Neural progenitor cell (in vitro differentiated cells): ENCODE measurements around the gene MRPS12. TPM values are rescaled to one million over a fixed set of nuclear protein-coding genes. Genes with fewer than 3 reads are reported as not detected.

Source experiments
- DNase-seq: peaks from one replicate; pipeline ENCODE4 v3.0.0-alpha.2; 2016; ENCODE audit warnings: low spot score
- H2AFZ ChIP-seq: fragments of 200-600 bp; sonication (generic); replicated peaks from 2 replicates; pipeline ENCODE4 v1.6.1; 2016; ENCODE audit warnings: antibody characterized with exemption
- H3F3A ChIP-seq: fragments of 200-600 bp; sonication (generic); 2 replicates; pipeline ENCODE4 v1.6.1; 2016; ENCODE audit warnings: antibody characterized with exemption, low read depth
- H3K27ac ChIP-seq: fragments of 200-600 bp; sonication (generic); 2 replicates; pipeline ENCODE4 v1.5.1; 2016; ENCODE audit warnings: mild to moderate bottlenecking
- H3K27me3 ChIP-seq: fragments of 200-600 bp; sonication (generic); 2 replicates; pipeline ENCODE4 v1.6.1; 2016; ENCODE audit warnings: mild to moderate bottlenecking, moderate library complexity
- H3K36me3 ChIP-seq: fragments of 200-600 bp; sonication (generic); 2 replicates; pipeline ENCODE4 v1.5.1; 2016
- H3K4me1 ChIP-seq: fragments of 200-600 bp; sonication (generic); 2 replicates; pipeline ENCODE4 v1.6.1; 2016; ENCODE audit warnings: mixed run types
- H3K4me2 ChIP-seq: fragments of 200-600 bp; sonication (generic); 2 replicates; pipeline ENCODE4 v1.6.1; 2016
- H3K4me3 ChIP-seq: fragments of 200-600 bp; sonication (generic); 2 replicates; pipeline ENCODE4 v1.5.1; 2016
- H3K79me2 ChIP-seq: fragments of 200-600 bp; sonication (generic); 2 replicates; pipeline ENCODE4 v1.6.1; 2016; ENCODE audit warnings: low read depth
- H3K9ac ChIP-seq: fragments of 200-600 bp; sonication (generic); 2 replicates; pipeline ENCODE4 v1.6.1; 2016
- H3K9me3 ChIP-seq: fragments of 200-600 bp; sonication (generic); 2 replicates; pipeline ENCODE4 v1.5.1; 2016; ENCODE audit warnings: low read depth
- H4K20me1 ChIP-seq: fragments of 200-600 bp; sonication (generic); 2 replicates; pipeline ENCODE4 v1.6.1; 2016; ENCODE audit warnings: low read depth
- H3K27ac Mint-ChIP-seq: 3 replicates; pipeline ENCODE4 v1.8.0; 2021; ENCODE audit warnings: mixed read lengths
- H3K27me3 Mint-ChIP-seq: 2 replicates; pipeline ENCODE4 v1.8.0; 2022; ENCODE audit warnings: low read depth, mild to moderate bottlenecking, inconsistent platforms, moderate library complexity, mixed read lengths; ENCODE audit not compliant: insufficient read depth
- H3K36me3 Mint-ChIP-seq: 3 replicates; pipeline ENCODE4 v1.8.0; 2021; ENCODE audit warnings: mixed read lengths
- H3K4me1 Mint-ChIP-seq: 3 replicates; pipeline ENCODE4 v1.8.0; 2021; ENCODE audit warnings: mixed read lengths
- H3K4me3 Mint-ChIP-seq: 3 replicates; pipeline ENCODE4 v1.8.0; 2021; ENCODE audit warnings: mild to moderate bottlenecking, moderate library complexity, mixed read lengths
- H3K9me3 Mint-ChIP-seq: 3 replicates; pipeline ENCODE4 v1.8.0; 2020; ENCODE audit warnings: mixed read lengths
- CTCF ChIP-seq: fragments of 200-600 bp; sonication (generic); IDR thresholded peaks from 2 replicates; pipeline ENCODE4 v1.5.1; 2017; ENCODE audit warnings: antibody characterized with exemption, mild to moderate bottlenecking
- EZH2 ChIP-seq: fragments of 200-600 bp; sonication (generic); IDR thresholded peaks from 2 replicates; pipeline ENCODE4 v1.6.1; 2017; ENCODE audit warnings: antibody characterized with exemption, mild to moderate bottlenecking, moderate library complexity
- EZH2phosphoT487 ChIP-seq: fragments of 200-600 bp; sonication (generic); IDR thresholded peaks from 2 replicates; pipeline ENCODE4 v1.6.1; 2017; ENCODE audit warnings: antibody characterized with exemption
- total RNA-seq: library from RNA; depleted of rRNA; stranded (reverse); fragments of >200 nt; gene quantifications from 2 replicates; pipeline ENCODE4 v1.2.3, GENCODE V29; 2015; ENCODE audit warnings: low replicate concordance

Gene MRPS12
- total RNA-seq, 1 donor from 2014 or later: 9.2 TPM

DNA sequence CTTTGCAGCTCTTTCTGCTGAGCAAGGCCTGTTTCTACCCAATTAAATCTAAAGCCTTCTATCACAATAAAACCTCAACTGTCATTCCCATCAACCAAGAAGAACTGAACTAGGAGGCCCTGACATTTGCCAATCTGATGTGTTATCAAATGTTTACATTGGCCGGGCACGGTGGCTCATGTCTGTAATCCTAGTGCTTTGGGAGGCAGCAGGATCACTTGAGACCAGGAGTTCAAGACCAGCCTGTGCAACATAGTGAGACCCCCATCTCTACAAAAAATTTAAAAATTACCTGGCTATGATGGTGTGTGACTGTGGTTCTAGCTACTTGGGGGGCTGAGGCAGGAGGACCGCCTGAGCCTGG, 47.6 kb downstream of the MRPS12 start:
- H3K9me3 ChIP-seq: no peaks in the 10 kb centered on the region
- H3K9ac ChIP-seq: no peak overlapping the region
- H3K79me2 ChIP-seq: peaks cover 5% of the 10 kb centered on the region
- H3K4me1 ChIP-seq: peaks cover 12% of the 10 kb centered on the region
- H3K4me3 ChIP-seq: no peak overlapping the region
- H3K4me3 Mint-ChIP-seq: no peak overlapping the region
- H3K4me1 Mint-ChIP-seq: peaks cover 23% of the 10 kb centered on the region
- peaks cover 19% of the 10 kb centered on the region for H3K27me3 Mint-ChIP-seq
- no peak for DNase-seq
- peaks cover 21% of the 10 kb centered on the region for H3F3A ChIP-seq
- H2AFZ ChIP-seq: no peak overlapping the region
- no peak overlapping the region for H3K27ac ChIP-seq
- no peak overlapping the region for H3K27ac Mint-ChIP-seq
- TF ChIP-seq EZH2 (no peak), EZH2phosphoT487 (no peak), CTCF (no peak)
- no peaks in the 10 kb centered on the region for H3K36me3 ChIP-seq
- H3K36me3 Mint-ChIP-seq: no peaks in the 10 kb centered on the region
- no peaks in the 10 kb centered on the region for H4K20me1 ChIP-seq
- no peak overlapping the region for H3K4me2 ChIP-seq
- H3K9me3 Mint-ChIP-seq: no peaks in the 10 kb centered on the region
- H3K27me3 ChIP-seq: no peaks in the 10 kb centered on the region

GRCh38 chr19:38979812-38980211, 49.1 kb downstream of the MRPS12 start:
- Mint-ChIP-seq H3K27me3 (peaks cover 19% of the 10 kb centered on the region), H3K36me3 (no peaks in the 10 kb centered on the region), H3K9me3 (no peaks in the 10 kb centered on the region), H3K4me1 (peaks cover 18% of the 10 kb centered on the region), H3K27ac (no peak overlapping the region), H3K4me3 (no peak overlapping the region)
- Histone ChIP-seq H3K27me3 (no peaks in the 10 kb centered on the region), H3F3A (peaks cover 21% of the 10 kb centered on the region), H3K4me3 (no peak overlapping the region), H3K9me3 (no peaks in the 10 kb centered on the region), H3K36me3 (no peaks in the 10 kb centered on the region), H4K20me1 (no peaks in the 10 kb centered on the region), H3K79me2 (no peaks in the 10 kb centered on the region), H3K4me2 (no peak overlapping the region), H3K4me1 (peaks cover 12% of the 10 kb centered on the region), H3K9ac (no peak overlapping the region), H3K27ac (no peak overlapping the region), H2AFZ (no peak overlapping the region)
- DNase-seq: no peak
- no peak for TF ChIP-seq EZH2phosphoT487
- TF ChIP-seq CTCF: no peak
- no peak for TF ChIP-seq EZH2

GRCh38 chr19:38980583-38981374, 50.0 kb downstream of the MRPS12 start:
- Histone ChIP-seq H4K20me1 (no peaks in the 10 kb centered on the region), H3K4me3 (no peak overlapping the region), H3K4me2 (no peak overlapping the region), H3K27me3 (no peaks in the 10 kb centered on the region), H3K79me2 (no peaks in the 10 kb centered on the region), H3F3A (peaks cover 17% of the 10 kb centered on the region), H3K36me3 (no peaks in the 10 kb centered on the region), H3K27ac (no peak overlapping the region), H3K4me1 (peaks cover 12% of the 10 kb centered on the region), H3K9me3 (no peaks in the 10 kb centered on the region), H2AFZ (no peak overlapping the region), H3K9ac (no peak overlapping the region)
- no peaks in the 10 kb centered on the region for H3K9me3 Mint-ChIP-seq
- peaks cover 19% of the 10 kb centered on the region for H3K27me3 Mint-ChIP-seq
- H3K27ac Mint-ChIP-seq: no peak overlapping the region
- TF ChIP-seq EZH2 (no peak), CTCF (no peak), EZH2phosphoT487 (no peak)
- H3K36me3 Mint-ChIP-seq: no peaks in the 10 kb centered on the region
- DNase-seq: no peak
- peaks cover 14% of the 10 kb centered on the region for H3K4me1 Mint-ChIP-seq
- H3K4me3 Mint-ChIP-seq: no peak overlapping the region

Other genes starting within 250 kb of the MRPS12 start
- gene CAPN12, start 186.5 kb upstream of the MRPS12 start, total RNA-seq: 1.0 and 4.9 TPM in 2 replicates
- gene LGALS7, start 157.4 kb upstream of the MRPS12 start, total RNA-seq: not detected in 2 replicates
- gene LGALS7B, start 141.7 kb upstream of the MRPS12 start, total RNA-seq: not detected in 2 replicates
- 0.31 TPM in 1 of 2 replicates, not detected in the other for gene LGALS4, start 118.0 kb upstream of the MRPS12 start, total RNA-seq
- 52.2 and 92.9 TPM in 2 replicates for gene ECH1, start 99.2 kb upstream of the MRPS12 start, total RNA-seq
- gene HNRNPL, start 81.0 kb upstream of the MRPS12 start, total RNA-seq: 436 and 583 TPM in 2 replicates
- gene RINL, start 52.7 kb upstream of the MRPS12 start, total RNA-seq: 4.7 and 5.4 TPM in 2 replicates
- 10.9 and 15.2 TPM in 2 replicates for gene SIRT2, start 31.3 kb upstream of the MRPS12 start, total RNA-seq
- 8.3 and 11.5 TPM in 2 replicates for gene NFKBIB, start 31.0 kb upstream of the MRPS12 start, total RNA-seq
- gene CCER2, start 18.8 kb upstream of the MRPS12 start, total RNA-seq: 1.1 and 1.3 TPM in 2 replicates
- 45.8 and 63.6 TPM in 2 replicates for gene SARS2, start 181 bp upstream of the MRPS12 start, total RNA-seq
- 8.3 and 24.9 TPM in 2 replicates for gene FBXO17, start 44.8 kb downstream of the MRPS12 start, total RNA-seq
- 3.1 and 7.9 TPM in 2 replicates for gene FBXO27, start 101.6 kb downstream of the MRPS12 start, total RNA-seq
- 0.22 TPM in 1 of 2 replicates, not detected in the other for gene ACP7, start 153.4 kb downstream of the MRPS12 start, total RNA-seq
- gene PAK4, start 194.8 kb downstream of the MRPS12 start, total RNA-seq: 9.7 and 34.3 TPM in 2 replicates